ENCODE measurements around the gene ATF7IP2. TPM values are rescaled to one million over a fixed set of nuclear protein-coding genes. Genes with fewer than 3 reads are reported as not detected.
A peak's percentile ranks its signal among the peaks of the same experiment; 100 is the strongest.

ATF7IP2 gene
- total and polyA plus RNA-seq, 2 of the 13 experiments (the other 11 are each of a cell fraction or from before 2014, with no cell fraction given), result 117 to 217 TPM

GRCh38 chr16:10385725-10386516, at the start of gene ATF7IP2 (continued):
- no peak for TF ChIP-seq ZBTB46 (CRISPR knock-in tag; IDR thresholded peaks at IDR 0.05; ENCODE audit: borderline replicate concordance)
- TF ChIP-seq ZNF230 (CRISPR knock-in tag; IDR thresholded peaks at IDR 0.05), result peak; percentile 96
- peak; percentile 75 for TF ChIP-seq BCL6 (CRISPR knock-in tag; IDR thresholded peaks at IDR 0.05)
- no peak for TF ChIP-seq EHMT2 (IDR thresholded peaks at IDR 0.05; ENCODE audit: borderline replicate concordance, low read depth, low read length)
- peak; percentile 89 for TF ChIP-seq RNF2 (conservative IDR thresholded peaks at IDR 0.05; ENCODE audit: low read depth)
- TF ChIP-seq EZH2 (conservative IDR thresholded peaks at IDR 0.05; ENCODE audit: low read depth, low read length), result no peak
- TF ChIP-seq TEAD3 (CRISPR knock-in tag; optimal IDR thresholded peaks at IDR 0.05; ENCODE audit: borderline replicate concordance), result peak; percentile 87
- peak; percentile 90 for TF ChIP-seq YEATS2 (CRISPR knock-in tag; IDR thresholded peaks at IDR 0.05; ENCODE audit: borderline replicate concordance)
- peak; percentile 79; the same call in 1 of the 2 replicates for TF ChIP-seq ZNF720 (CRISPR knock-in tag; IDR thresholded peaks at IDR 0.05)
- TF ChIP-seq NPAS2 (CRISPR knock-in tag; IDR thresholded peaks at IDR 0.05; ENCODE audit: borderline replicate concordance), result no peak
- peak; percentile 80 for TF ChIP-seq ZNF709 (CRISPR knock-in tag; IDR thresholded peaks at IDR 0.05)
- TF ChIP-seq ZBTB49 (CRISPR knock-in tag; IDR thresholded peaks at IDR 0.05; ENCODE audit: borderline replicate concordance), result no peak
- TF ChIP-seq, protein P1, sequence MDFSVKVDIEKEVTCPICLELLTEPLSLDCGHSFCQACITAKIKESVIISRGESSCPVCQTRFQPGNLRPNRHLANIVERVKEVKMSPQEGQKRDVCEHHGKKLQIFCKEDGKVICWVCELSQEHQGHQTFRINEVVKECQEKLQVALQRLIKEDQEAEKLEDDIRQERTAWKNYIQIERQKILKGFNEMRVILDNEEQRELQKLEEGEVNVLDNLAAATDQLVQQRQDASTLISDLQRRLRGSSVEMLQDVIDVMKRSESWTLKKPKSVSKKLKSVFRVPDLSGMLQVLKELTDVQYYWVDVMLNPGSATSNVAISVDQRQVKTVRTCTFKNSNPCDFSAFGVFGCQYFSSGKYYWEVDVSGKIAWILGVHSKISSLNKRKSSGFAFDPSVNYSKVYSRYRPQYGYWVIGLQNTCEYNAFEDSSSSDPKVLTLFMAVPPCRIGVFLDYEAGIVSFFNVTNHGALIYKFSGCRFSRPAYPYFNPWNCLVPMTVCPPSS (IDR thresholded peaks at IDR 0.05), result no peak
- 0 out of 2 replicates have a peak, but pooled peaks have one; percentile 8 for TF ChIP-seq TBX3 (IDR thresholded peaks at IDR 0.05; ENCODE audit: borderline replicate concordance)
- peak; percentile 45 for TF ChIP-seq STAG1 (CRISPR knock-in tag; IDR thresholded peaks at IDR 0.05)
- TF ChIP-seq, protein P2, sequence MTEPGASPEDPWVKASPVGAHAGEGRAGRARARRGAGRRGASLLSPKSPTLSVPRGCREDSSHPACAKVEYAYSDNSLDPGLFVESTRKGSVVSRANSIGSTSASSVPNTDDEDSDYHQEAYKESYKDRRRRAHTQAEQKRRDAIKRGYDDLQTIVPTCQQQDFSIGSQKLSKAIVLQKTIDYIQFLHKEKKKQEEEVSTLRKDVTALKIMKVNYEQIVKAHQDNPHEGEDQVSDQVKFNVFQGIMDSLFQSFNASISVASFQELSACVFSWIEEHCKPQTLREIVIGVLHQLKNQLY (CRISPR knock-in tag; IDR thresholded peaks at IDR 0.05), result peak; percentile 86
- TF ChIP-seq, protein P3, sequence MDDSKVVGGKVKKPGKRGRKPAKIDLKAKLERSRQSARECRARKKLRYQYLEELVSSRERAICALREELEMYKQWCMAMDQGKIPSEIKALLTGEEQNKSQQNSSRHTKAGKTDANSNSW (CRISPR knock-in tag; IDR thresholded peaks at IDR 0.05; ENCODE audit: borderline replicate concordance), result peak; percentile 88; the same call in 1 of the 2 replicates
- TF ChIP-seq ZNF274 (CRISPR knock-in tag; IDR thresholded peaks at IDR 0.05), result peak; percentile 99
- TF ChIP-seq, protein P4, sequence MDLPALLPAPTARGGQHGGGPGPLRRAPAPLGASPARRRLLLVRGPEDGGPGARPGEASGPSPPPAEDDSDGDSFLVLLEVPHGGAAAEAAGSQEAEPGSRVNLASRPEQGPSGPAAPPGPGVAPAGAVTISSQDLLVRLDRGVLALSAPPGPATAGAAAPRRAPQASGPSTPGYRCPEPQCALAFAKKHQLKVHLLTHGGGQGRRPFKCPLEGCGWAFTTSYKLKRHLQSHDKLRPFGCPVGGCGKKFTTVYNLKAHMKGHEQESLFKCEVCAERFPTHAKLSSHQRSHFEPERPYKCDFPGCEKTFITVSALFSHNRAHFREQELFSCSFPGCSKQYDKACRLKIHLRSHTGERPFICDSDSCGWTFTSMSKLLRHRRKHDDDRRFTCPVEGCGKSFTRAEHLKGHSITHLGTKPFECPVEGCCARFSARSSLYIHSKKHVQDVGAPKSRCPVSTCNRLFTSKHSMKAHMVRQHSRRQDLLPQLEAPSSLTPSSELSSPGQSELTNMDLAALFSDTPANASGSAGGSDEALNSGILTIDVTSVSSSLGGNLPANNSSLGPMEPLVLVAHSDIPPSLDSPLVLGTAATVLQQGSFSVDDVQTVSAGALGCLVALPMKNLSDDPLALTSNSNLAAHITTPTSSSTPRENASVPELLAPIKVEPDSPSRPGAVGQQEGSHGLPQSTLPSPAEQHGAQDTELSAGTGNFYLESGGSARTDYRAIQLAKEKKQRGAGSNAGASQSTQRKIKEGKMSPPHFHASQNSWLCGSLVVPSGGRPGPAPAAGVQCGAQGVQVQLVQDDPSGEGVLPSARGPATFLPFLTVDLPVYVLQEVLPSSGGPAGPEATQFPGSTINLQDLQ (CRISPR knock-in tag; IDR thresholded peaks at IDR 0.05), result peak; percentile 80; the same call in 1 of the 2 replicates
- TF ChIP-seq SUZ12 (IDR thresholded peaks at IDR 0.05; ENCODE audit: low read depth, low read length), result 0 out of 2 replicates have a peak, but pooled peaks have one; percentile 19
